Thoracic aorta (tissue), 2 donors: ENCODE measurements around the gene BSND. TPM values are rescaled to one million over a fixed set of nuclear protein-coding genes. Genes with fewer than 3 reads are reported as not detected.

Source experiments
- ATAC-seq: fragments of 150-250 bp; one replicate; pipeline ENCODE4 v1.8.0; 2017; ENCODE audit warnings: low read depth; ENCODE audit not compliant: insufficient number of reproducible peaks, low FRiP score
- DNase-seq: peaks from one replicate; pipeline ENCODE4 v3.0.0-alpha.2; 2020; ENCODE audit warnings: low spot score
- H3K27ac ChIP-seq, 2 donors: fragments of 200-600 bp; sonication (generic); 1 replicate in 1 of 2; 2 replicates in 1 of 2; pipeline ENCODE4 v1.5.1; 2016; ENCODE audit warnings: mild to moderate bottlenecking in 2 of 2, moderate library complexity in 2 of 2
- H3K27me3 ChIP-seq: fragments of 200-600 bp; sonication (generic); replicated peaks from 2 replicates; pipeline ENCODE4 v1.6.0; 2016; ENCODE audit warnings: mild to moderate bottlenecking; ENCODE audit not compliant: insufficient read depth
- H3K36me3 ChIP-seq: fragments of 200-600 bp; sonication (generic); one replicate; pipeline ENCODE4 v1.5.1; 2016
- H3K4me1 ChIP-seq, 2 donors: fragments of 200-600 bp; sonication (generic); 1 replicate in 1 of 2; 2 replicates in 1 of 2; pipeline versions ENCODE4 v1.5.1 to v1.6.0; 2016; ENCODE audit warnings: low read depth in 2 of 2, mild to moderate bottlenecking in 1 of 2; ENCODE audit not compliant: control insufficient read depth in 1 of 2
- H3K4me3 ChIP-seq: fragments of 200-600 bp; sonication (generic); 2 replicates; pipeline ENCODE4 v1.5.1; 2016; ENCODE audit warnings: mild to moderate bottlenecking
- H3K9me3 ChIP-seq: fragments of 200-600 bp; sonication (generic); 2 replicates; pipeline ENCODE4 v1.5.1; 2016
- total RNA-seq, 2 donors: library from RNA; depleted of rRNA; stranded (reverse); fragments of >200 nt; gene quantifications; one replicate each; pipeline versions ENCODE4 v1.1.0 to v1.2.3, GENCODE V29; 2016
- TF ChIP-seq, protein P1 (sequence below): fragments of 200-600 bp; sonication (generic); IDR thresholded peaks from one replicate; pipeline ENCODE4 v1.5.1; 2019; ENCODE audit warnings: antibody characterized with exemption

The BSND gene
- total RNA-seq, 2 donors from 2014 or later: not detected

DNA sequence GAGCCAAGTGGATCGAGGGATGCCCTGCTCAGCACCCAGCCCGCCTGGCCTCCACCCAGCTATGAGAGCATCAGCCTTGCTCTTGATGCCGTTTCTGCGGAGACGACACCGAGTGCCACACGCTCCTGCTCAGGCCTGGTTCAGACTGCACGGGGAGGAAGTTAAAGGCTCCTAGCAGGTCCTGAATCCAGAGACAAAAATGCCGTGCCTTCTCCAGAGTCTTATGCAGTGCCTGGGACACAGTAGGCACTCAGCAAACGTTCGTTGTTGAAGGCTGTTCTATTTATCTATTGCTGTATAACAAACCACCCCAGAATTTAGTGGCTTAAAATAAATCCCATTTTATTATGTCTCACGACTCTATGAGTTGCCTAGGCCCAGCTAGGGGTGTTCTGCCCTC, 6.8 kb upstream of the BSND start:
- H3K27me3 ChIP-seq: no peaks in the 10 kb centered on the region
- H3K27ac ChIP-seq: no peak overlapping the region
- no peaks in the 10 kb centered on the region for H3K9me3 ChIP-seq
- no peak for ATAC-seq
- TF ChIP-seq, protein P1, sequence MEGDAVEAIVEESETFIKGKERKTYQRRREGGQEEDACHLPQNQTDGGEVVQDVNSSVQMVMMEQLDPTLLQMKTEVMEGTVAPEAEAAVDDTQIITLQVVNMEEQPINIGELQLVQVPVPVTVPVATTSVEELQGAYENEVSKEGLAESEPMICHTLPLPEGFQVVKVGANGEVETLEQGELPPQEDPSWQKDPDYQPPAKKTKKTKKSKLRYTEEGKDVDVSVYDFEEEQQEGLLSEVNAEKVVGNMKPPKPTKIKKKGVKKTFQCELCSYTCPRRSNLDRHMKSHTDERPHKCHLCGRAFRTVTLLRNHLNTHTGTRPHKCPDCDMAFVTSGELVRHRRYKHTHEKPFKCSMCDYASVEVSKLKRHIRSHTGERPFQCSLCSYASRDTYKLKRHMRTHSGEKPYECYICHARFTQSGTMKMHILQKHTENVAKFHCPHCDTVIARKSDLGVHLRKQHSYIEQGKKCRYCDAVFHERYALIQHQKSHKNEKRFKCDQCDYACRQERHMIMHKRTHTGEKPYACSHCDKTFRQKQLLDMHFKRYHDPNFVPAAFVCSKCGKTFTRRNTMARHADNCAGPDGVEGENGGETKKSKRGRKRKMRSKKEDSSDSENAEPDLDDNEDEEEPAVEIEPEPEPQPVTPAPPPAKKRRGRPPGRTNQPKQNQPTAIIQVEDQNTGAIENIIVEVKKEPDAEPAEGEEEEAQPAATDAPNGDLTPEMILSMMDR: no peak
- H3K36me3 ChIP-seq: no peaks in the 10 kb centered on the region
- no peak overlapping the region for H3K4me3 ChIP-seq
- no peak for DNase-seq
- peaks cover 2 to 28% of the 10 kb centered on the region in 2 donors for H3K4me1 ChIP-seq

GRCh38 chr1:54993140-54993539, 5.6 kb upstream of the BSND start:
- H3K4me3 ChIP-seq: no peak overlapping the region
- no peak for ATAC-seq

DNA sequence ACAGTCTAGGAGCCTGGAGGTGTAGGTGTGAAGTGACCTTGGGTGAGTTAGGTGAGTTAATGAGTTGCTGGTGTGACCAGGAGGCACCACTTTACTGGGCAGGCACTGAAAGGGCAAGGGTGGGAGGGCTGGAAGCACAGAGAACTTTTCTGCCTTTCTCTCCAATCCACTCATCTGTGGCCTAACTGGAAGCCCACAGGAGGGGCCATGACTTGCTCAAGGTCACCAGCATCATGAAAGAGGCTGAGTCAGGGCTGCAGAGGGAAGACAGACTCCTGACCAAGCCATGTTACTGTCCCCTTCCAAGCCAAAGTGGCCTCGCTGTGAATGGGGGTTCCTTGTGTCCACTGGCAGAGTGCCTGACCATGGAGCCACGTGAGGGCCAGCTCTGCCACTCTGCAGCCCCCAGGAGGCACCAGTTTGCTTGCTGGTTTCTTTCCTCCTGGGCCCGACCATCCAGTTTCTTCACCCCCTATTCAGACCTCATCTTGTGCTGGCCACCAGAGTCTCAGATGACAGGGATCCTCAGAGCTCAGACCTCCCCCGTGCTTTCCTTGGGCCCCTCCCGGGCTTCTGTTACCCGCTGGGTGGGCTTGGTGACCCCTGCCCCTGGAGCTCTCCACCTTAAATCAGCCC, 4.3 kb upstream of the BSND start:
- peaks cover 2 to 18% of the 10 kb centered on the region in 2 donors for H3K4me1 ChIP-seq
- TF ChIP-seq, protein P1: no peak
- no peak overlapping the region for H3K4me3 ChIP-seq
- DNase-seq (no peak), ATAC-seq (no peak)
- no peaks in the 10 kb centered on the region for H3K36me3 ChIP-seq
- no peak overlapping the region for H3K27ac ChIP-seq
- H3K27me3 ChIP-seq: no peaks in the 10 kb centered on the region
- no peaks in the 10 kb centered on the region for H3K9me3 ChIP-seq

More at GRCh38 chr1:54993140-54993539, 5.6 kb upstream of the BSND start:
- no peaks in the 10 kb centered on the region for H3K36me3 ChIP-seq
- no peak overlapping the region for H3K27ac ChIP-seq
- TF ChIP-seq, protein P1: no peak
- H3K4me1 ChIP-seq: peaks cover 2 to 21% of the 10 kb centered on the region in 2 donors
- no peak for DNase-seq
- no peaks in the 10 kb centered on the region for H3K9me3 ChIP-seq
- H3K27me3 ChIP-seq: no peaks in the 10 kb centered on the region

GRCh38 chr1:54995013-54995760, 3.5 kb upstream of the BSND start:
- no peak overlapping the region for H3K4me3 ChIP-seq
- TF ChIP-seq, protein P1: no peak
- ATAC-seq: no peak
- H3K27ac ChIP-seq: no peak overlapping the region
- H3K9me3 ChIP-seq: no peaks in the 10 kb centered on the region
- H3K4me1 ChIP-seq: peaks cover 2 to 11% of the 10 kb centered on the region in 2 donors
- H3K36me3 ChIP-seq: no peaks in the 10 kb centered on the region
- DNase-seq: no peak
- H3K27me3 ChIP-seq: no peaks in the 10 kb centered on the region

GRCh38 chr1:54995835-54996234, 2.9 kb upstream of the BSND start:
- no peaks in the 10 kb centered on the region for H3K36me3 ChIP-seq
- no peak overlapping the region for H3K4me3 ChIP-seq
- no peak for ATAC-seq
- TF ChIP-seq, protein P1: no peak
- H3K4me1 ChIP-seq: peaks cover 2 to 9% of the 10 kb centered on the region in 2 donors
- DNase-seq: no peak
- no peak overlapping the region for H3K27ac ChIP-seq
- H3K27me3 ChIP-seq: no peaks in the 10 kb centered on the region
- H3K9me3 ChIP-seq: no peaks in the 10 kb centered on the region
